ENCODE measurements around the gene OPCML.

Gene OPCML

GRCh38 chr11:133406489-133406888 is 125.8 kb downstream of the OPCML start:
- no peak for DNase-seq

- no peak for DNase-seq
These were observed 128.4 kb downstream of the OPCML start for GRCh38 chr11:133403900-133404299.

GRCh38 chr11:133402551-133402950 is 129.8 kb downstream of the OPCML start:
- no peak for DNase-seq

DNA sequence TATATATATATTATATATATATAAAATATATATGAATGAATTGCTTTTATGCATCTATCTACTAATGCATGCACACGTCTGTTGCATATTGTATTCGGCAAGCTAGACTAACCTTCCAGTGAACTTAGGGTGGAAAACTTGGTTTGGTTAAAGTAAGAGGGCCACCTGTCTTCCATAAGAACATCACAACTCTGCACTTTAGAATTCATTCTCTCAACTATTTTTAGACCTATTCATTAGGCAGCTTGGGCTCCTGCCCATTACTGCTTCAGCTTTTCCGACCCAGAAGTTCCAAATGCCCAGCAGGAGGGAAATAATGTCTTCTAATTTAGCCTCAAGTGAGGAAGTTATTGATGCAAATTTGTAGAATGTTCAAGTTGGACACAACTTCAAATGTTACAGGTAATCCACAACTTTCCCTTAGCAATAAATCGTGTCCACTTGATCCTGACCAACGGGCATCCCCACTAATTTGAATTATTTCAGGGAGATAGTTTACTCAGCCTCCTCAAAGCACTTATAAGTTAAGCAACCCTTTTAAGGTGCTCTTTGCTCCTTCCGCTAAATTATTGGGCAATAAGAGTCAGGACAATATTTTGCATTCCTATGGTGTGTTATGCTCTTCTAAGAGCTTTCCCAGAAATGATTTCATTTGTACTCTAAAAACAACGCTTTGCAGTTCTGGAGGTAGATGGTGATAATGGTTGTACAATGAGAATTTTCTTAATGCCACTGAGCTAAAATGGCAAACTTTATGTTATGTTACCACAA is 132.3 kb downstream of the OPCML start:
- no peak for DNase-seq

DNA sequence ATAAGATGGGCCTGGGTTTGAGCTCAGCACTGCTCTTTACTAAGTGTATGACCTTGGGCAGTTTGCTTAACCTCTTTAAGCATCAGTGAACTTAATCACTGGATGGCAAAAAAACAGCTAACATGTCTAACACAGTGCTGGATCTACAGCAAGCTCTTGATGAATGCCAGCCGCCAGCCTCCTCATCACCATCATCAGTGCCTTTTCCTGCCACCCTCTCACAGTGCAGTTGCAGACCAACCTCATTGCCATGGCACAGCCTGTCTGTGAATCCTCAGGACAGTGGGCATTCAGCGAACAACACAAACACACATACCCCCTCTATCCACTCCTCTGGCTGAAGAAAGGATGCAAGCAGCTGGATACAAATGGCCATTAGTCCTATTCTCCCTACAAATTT is 133.0 kb downstream of the OPCML start:
- no peak for DNase-seq

DNA sequence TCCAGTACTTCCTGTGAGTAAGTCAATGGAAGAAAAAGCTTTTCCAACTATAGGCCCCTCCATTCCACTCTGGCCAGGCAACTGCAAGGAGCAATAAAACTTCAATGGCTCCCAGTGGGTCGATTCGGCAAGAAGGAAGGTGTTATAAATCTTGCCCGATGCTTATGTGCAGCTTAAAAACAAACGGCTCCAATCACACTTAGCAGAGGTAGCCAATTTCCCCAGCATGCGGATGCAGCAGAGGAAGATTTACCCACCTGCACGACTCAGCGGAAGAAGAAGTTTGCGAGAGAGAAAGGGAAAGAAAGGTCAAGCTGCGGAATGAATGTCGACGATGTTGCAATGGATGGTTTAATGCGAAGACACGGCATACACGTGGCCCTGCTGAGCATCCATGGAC is 141.5 kb downstream of the OPCML start:
- DNase-seq = no peak

- no peak for DNase-seq
These were observed 143.2 kb downstream of the OPCML start for GRCh38 chr11:133388975-133389568.

DNA sequence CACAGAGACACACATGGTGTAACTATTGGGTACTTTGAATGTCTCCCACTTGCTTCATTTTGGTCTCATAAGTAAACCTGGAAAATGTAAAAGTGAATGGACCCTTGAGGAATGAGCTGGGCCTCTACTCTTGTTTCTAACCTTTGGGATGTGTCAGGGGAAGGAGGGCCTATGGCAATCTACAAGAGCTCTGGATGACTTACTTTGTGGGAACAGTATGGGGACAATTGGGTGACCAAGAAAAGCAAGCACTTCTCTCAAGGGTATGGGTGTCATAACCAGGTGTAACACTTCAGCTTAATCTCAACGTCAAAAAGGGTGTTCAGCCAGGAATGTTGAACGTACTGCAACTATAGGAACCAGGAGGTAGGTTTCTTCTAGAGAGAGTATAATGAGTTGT is 144.0 kb downstream of the OPCML start:
- DNase-seq = no peak

DNA sequence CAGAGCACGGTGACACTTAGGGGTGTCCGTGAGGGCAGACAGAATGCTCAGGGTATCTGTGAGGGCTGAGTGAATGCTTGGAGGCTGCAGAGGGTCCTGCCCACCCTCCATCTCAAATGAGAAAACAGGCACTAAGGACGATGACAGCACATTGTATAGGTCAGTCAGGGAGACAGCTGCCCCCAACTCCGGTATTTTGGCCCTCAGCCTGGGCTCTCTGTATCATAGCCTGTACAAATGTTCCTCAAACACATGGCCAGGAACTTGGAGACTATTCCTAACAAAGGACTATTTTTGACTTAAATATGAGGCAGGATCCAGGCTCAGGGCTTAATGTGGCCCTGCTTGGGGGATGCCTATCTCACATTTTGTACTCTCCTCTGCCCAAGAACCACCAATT is 145.4 kb downstream of the OPCML start:
- DNase-seq = no peak

- no peak for DNase-seq
These were observed 146.0 kb downstream of the OPCML start for GRCh38 chr11:133386262-133386661.

DNA sequence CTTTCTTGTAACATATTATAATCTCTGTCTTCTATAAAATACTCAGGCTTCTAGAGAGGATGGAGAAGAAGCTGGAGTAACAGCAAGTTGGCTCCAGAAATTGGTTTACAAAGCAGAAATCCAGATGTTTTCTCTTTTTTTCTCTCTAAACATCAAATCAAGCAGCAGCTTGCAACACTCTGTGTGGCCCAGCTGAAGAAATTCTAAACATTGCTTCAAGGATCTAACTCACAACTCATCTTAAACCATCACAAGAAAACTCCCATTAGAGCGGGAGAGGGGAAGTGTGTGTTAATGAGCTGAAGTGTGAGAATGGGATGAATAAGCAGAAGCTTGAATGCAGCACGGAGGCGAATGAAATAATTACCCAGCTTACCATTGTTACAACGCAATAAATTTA is 146.5 kb downstream of the OPCML start:
- DNase-seq = no peak

DNA sequence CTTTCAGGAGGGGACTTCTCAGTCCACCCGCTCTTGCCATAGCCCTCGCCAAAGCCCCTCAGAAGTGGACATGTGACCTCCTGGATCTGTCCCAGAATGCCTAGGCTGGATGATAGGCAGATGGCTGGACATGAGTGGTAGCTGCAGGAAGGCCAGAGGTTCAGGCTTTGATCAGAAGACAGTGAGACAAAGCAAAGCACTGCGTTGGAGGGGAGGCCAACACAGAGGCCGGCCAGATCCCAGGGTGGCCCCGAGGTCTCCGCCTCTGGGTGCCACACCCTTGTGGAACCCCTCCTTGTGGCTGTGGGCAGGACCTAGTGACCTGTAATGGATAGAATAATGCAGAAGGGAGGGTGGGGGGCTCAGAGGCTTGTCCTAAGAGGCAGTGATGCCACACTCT is 147.6 kb downstream of the OPCML start:
- no peak for DNase-seq

- no peak for DNase-seq
These were observed 148.6 kb downstream of the OPCML start for GRCh38 chr11:133383689-133384088.

DNA sequence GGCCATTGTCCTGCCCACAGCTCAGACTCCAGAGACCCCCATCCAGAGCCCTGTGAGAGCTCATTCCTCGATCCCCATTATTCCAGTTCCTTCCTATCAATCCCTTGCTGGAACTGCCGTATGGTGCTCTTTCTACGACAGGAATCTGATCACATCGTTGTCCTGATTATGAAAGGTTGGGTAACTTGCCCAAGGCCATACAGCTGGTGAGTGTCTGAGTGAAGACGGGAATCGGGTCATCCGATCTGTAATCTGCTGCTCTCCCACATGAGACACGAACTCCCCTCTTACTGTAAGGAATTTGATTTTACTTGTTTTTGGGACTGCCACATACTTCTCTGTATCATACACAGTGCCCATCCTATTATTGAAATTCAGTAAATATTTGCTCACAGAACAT is 149.1 kb downstream of the OPCML start:
- DNase-seq = no peak

DNA sequence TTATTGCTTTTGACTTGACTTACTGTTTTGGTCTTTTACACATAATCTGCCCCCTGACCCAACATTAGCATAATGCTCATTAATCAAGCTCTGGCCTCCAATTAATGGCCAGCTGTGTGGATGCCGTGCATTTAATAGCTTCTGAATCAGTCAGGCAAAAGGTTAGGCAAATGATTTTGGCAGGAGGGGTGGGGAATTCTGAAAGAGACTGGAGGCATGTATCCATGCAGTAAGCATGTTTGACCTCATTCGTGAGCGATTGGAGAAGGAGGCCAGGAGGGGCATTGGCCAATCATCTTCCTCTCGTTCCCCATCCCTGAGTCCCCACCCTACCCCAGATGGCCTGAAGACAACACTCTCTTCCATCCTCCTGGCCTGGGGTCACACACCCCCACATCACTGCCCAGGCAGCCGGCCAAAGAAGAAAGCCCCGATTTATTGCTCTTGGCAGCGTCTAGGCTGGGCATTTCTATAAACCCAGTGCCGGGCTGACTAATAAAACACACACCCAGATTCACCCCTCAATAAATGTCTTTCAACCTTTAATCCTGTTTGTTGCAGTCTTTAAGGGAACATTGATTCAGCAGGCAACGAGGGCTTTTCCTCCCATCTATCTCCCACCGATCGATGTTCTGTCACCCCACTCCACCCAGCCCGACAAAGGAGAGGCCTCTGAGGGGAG is 150.0 kb downstream of the OPCML start:
- DNase-seq = no peak

- no peak for DNase-seq
These were observed 150.6 kb downstream of the OPCML start for GRCh38 chr11:133381761-133382130.

DNA sequence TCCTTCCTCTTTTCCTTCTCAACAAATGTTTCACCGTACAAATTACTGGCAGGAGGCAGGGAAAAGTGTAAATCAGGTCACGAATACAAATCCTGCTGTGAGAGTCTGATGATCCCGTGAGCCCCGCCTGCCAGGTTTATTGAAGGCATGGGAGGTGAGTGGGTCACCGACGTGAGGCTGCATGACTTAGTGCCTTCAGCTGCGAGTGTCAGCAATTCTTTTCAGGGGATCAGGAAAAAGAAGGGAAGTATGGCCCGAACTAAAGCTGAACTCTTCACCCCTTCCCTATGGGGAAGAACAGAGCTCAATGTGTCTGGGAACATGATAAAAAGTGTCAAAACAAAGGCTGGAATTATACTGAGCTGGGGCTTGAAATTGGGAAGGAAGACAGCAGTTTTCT is 166.2 kb downstream of the OPCML start:
- no peak for DNase-seq

GRCh38 chr11:133362916-133363315 is 169.4 kb downstream of the OPCML start:
- no peak for DNase-seq

GRCh38 chr11:133362156-133362555 is 170.1 kb downstream of the OPCML start:
- no peak for DNase-seq

DNA sequence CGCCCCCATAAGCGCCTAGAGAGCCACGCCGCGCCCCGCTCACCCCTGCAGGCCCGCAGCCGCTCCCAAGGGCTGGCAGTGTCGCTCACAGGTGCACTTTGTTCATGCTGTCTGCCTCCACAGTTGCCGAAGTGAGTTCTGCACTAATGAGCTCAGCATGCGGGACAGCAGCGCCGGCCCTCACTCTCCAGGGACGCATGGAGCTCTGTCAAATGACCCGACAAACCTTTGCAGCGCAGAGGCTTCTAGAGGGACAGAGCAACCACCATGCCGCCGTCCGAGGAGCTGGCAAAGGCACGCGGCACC is 170.7 kb downstream of the OPCML start:
- DNase-seq = no peak

DNA sequence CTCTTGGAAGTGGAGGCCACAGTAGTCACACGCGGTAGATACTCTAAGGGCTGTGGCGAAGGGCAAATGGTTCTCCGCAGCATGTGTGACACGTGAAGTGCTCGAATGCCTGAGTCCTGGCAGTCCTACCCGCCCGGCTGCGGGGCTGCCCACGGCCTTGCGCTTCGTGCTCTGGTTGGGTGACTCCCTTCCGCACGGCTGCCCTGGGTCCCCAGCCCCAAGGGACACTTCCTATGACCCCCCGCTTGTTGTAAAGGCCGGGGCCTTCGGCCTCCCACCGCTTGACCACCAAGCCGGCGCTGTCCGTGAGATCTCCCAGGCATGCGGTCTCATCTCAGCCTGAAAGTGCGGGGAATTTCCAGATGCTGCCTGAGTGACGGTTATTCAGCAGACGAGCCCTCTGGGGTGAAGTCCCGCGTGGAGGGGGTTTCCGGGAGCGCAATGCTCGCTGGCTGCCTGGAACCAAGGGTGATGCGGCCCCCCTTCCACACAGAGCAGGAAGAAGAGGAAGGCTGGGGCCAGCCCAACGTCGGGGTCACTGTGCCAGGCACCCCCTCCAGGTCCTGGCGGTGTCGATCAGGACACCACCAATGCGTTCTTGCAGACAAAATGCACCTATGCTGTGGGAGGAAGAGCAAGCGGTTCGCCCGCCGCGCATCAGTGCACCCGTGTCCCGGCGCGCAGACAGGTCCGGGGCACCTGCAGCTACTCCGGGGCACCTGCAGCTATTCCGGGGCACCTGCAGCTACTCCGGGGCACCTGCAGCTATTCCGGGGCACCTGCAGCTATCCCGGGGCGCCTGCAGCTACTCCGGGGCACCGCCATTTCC is 171.2 kb downstream of the OPCML start:
- DNase-seq = no peak

GRCh38 chr11:133355095-133355494 is 177.2 kb downstream of the OPCML start:
- no peak for DNase-seq

DNA sequence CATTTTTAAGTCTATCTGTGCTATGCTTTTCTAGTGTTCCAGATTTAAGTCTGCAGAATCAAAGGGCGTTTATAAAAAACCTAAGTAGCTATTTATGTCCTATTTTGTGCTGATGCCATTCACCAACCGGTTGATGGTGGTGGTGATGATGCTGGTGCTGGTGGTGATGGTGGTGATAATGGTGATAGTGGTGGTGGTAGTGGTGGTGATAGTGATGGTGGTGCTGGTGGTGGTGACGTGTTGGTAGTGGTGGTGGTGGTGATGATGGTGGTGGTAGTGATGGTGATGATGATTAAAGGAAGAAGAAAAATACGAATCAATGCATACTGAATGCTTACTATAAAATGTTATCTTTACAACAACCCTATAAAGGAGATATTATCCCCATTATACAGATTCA is 178.2 kb downstream of the OPCML start:
- no peak for DNase-seq

DNA sequence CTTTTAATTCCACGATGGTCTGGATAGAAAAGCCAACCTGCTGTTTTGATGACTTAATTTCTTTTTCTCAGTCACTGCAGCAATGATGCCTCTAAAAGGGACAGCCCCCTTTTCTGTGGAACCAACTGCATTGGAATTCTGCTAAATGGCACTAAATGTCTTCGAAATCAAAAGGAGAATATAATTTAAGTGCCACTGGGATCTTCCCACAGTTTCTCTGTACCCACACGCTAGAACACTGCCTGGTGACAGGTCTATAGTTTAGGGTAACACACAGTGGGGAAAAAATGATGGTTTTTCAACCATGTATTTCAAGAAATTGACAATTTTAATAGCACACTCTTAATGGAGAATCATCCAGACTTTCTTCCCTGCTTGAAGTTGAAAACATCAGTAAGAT is 182.3 kb downstream of the OPCML start:
- no peak for DNase-seq
